H1 (cell line): ENCODE results near the gene FPGS. TPM values are rescaled to one million over a fixed set of nuclear protein-coding genes. Genes with fewer than 3 reads are reported as not detected.

Experiments
- CTCF ChIA-PET: fragments of 300-600 bp; sonication (Branson Sonifier 250); formaldehyde crosslinking; loops from one replicate; lab custom pipeline; 2021; ENCODE audit not compliant: partially characterized antibody; lab: Charles Lee
- POLR2A ChIA-PET: fragments of 300-600 bp; sonication (Branson Sonifier 250); formaldehyde crosslinking; loops from one replicate; lab custom pipeline; 2021; ENCODE audit warnings: inconsistent platforms; ENCODE audit not compliant: partially characterized antibody; lab: Charles Lee
- DNase-seq, 2 experiments: peaks; one replicate each; pipeline versions ENCODE4 v3.0.0 to v3.0.0-alpha.2; 2010 to 2022; ENCODE audit warnings: low spot score in 2 of 2, low read depth in 1 of 2, mixed read lengths in 1 of 2
- FAIRE-seq: peaks from 2 replicates; lab custom pipeline; 2011; peaks lifted over from hg19 to GRCh38; lab: Jason Lieb, UNC
- H2AFZ ChIP-seq: 2 replicates; pipeline ENCODE4 v1.8.1; 2012; ENCODE audit warnings: low read length, inconsistent platforms
- H2AK5ac ChIP-seq: 2 replicates; pipeline ENCODE4 v1.6.1; 2013; ENCODE audit warnings: low read depth, low read length
- H2BK120ac ChIP-seq: replicated peaks from 2 replicates; pipeline ENCODE3; 2013; ENCODE audit warnings: low read depth, low read length, inconsistent platforms
- H2BK12ac ChIP-seq: 2 replicates; pipeline ENCODE4 v1.6.1; 2013; ENCODE audit warnings: low read depth, low read length
- H2BK15ac ChIP-seq: 2 replicates; pipeline ENCODE4 v1.6.1; 2013; ENCODE audit warnings: low read length
- H2BK20ac ChIP-seq: 2 replicates; pipeline ENCODE4 v1.6.1; 2013; ENCODE audit warnings: low read length
- H2BK5ac ChIP-seq: 2 replicates; pipeline ENCODE4 v1.6.1; 2013; ENCODE audit warnings: low read depth, low read length
- H3K14ac ChIP-seq: 2 replicates; pipeline ENCODE4 v1.6.1; 2013; ENCODE audit warnings: inconsistent platforms; ENCODE audit not compliant: insufficient read length
- H3K18ac ChIP-seq: 2 replicates; pipeline ENCODE4 v1.6.1; 2013; ENCODE audit warnings: low read length; ENCODE audit errors: extremely low read depth
- H3K23ac ChIP-seq: 2 replicates; pipeline ENCODE4 v1.6.1; 2013; ENCODE audit warnings: inconsistent platforms; ENCODE audit not compliant: insufficient read length
- H3K23me2 ChIP-seq: 2 replicates; pipeline ENCODE4 v1.6.1; 2013; ENCODE audit warnings: low read depth, low read length
- H3K27ac ChIP-seq: 2 replicates; pipeline ENCODE4 v1.6.1; 2011; ENCODE audit warnings: low read depth, low read length, inconsistent platforms
- H3K27me3 ChIP-seq, 4 experiments: replicated peaks in 1 of 4; 1 replicate in 1 of 4; 2 replicates in 3 of 4; pipeline versions ENCODE4 v1.6.1 to v1.8.1; 2011 to 2013; ENCODE audit warnings: low read length in 3 of 4, mild to moderate bottlenecking in 3 of 4, inconsistent platforms in 2 of 4, mixed read lengths in 2 of 4, moderate library complexity in 1 of 4; ENCODE audit not compliant: control insufficient read depth in 3 of 4, insufficient read depth in 3 of 4; ENCODE audit errors: extremely low read depth in 1 of 4
- H3K36me3 ChIP-seq, 4 experiments: 2 replicates each; pipeline versions ENCODE4 v1.6.1 to v1.8.1; 2011 to 2013; ENCODE audit warnings: mild to moderate bottlenecking in 4 of 4, low read length in 3 of 4, moderate library complexity in 2 of 4, control low read depth in 1 of 4, inconsistent platforms in 1 of 4; ENCODE audit not compliant: insufficient read depth in 4 of 4, control insufficient read depth in 2 of 4
- H3K4ac ChIP-seq: replicated peaks from 2 replicates; pipeline ENCODE3; 2013; ENCODE audit warnings: low read length, low read depth, mixed read lengths, inconsistent platforms; ENCODE audit not compliant: insufficient read length
- H3K4me1 ChIP-seq, 4 experiments: replicated peaks in 1 of 4; 1 replicate in 1 of 4; 2 replicates in 3 of 4; pipeline versions ENCODE4 v1.6.1 to v1.8.1; 2011 to 2013; ENCODE audit warnings: low read length in 3 of 4, inconsistent platforms in 2 of 4, mixed read lengths in 1 of 4; ENCODE audit not compliant: insufficient read depth in 4 of 4, control insufficient read depth in 3 of 4
- H3K4me2 ChIP-seq, 2 experiments: 2 replicates each; pipeline versions ENCODE4 v1.6.1 to v1.8.1; 2011 to 2013; ENCODE audit warnings: low read depth in 2 of 2, low read length in 2 of 2, control low read depth in 1 of 2, inconsistent platforms in 1 of 2, mild to moderate bottlenecking in 1 of 2; ENCODE audit not compliant: insufficient read depth in 1 of 2
- H3K4me3 ChIP-seq, 4 experiments: fragments of 200-600, 300-600 bp in 1 of 4; sonication (generic), shearing (Covaris generic), sonication (Bioruptor Twin) in 1 of 4; 2 replicates each; pipeline versions ENCODE4 v1.5.1 to v1.8.1; 2011 to 2016; ENCODE audit warnings: low read length in 4 of 4, low read depth in 3 of 4, control low read depth in 2 of 4, inconsistent platforms in 2 of 4, mild to moderate bottlenecking in 2 of 4, mixed read lengths in 1 of 4, moderate library complexity in 1 of 4; ENCODE audit not compliant: insufficient read depth in 2 of 4; ENCODE audit errors: extremely low read depth in 1 of 4
- H3K56ac ChIP-seq: replicated peaks from 2 replicates; pipeline ENCODE3; 2013; ENCODE audit warnings: low read depth, mild to moderate bottlenecking, mixed read lengths, low read length, inconsistent platforms; ENCODE audit not compliant: insufficient read length
- H3K79me1 ChIP-seq: 2 replicates; pipeline ENCODE4 v1.6.1; 2013; ENCODE audit warnings: low read depth, low read length, control low read depth
- H3K79me2 ChIP-seq, 2 experiments: 2 replicates each; pipeline versions ENCODE4 v1.6.1 to v1.8.1; 2012 to 2013; ENCODE audit warnings: low read length in 2 of 2, mild to moderate bottlenecking in 2 of 2, inconsistent platforms in 1 of 2; ENCODE audit not compliant: insufficient read depth in 2 of 2, control insufficient read depth in 1 of 2
- H3K9ac ChIP-seq, 4 experiments: replicated peaks in 1 of 4; 1 replicate in 1 of 4; 2 replicates in 3 of 4; pipeline versions ENCODE4 v1.6.1 to v1.8.1; 2011 to 2013; ENCODE audit warnings: low read depth in 3 of 4, low read length in 3 of 4, control low read depth in 2 of 4, mild to moderate bottlenecking in 2 of 4, moderate library complexity in 2 of 4, inconsistent platforms in 1 of 4; ENCODE audit errors: extremely low read depth in 1 of 4
- H3K9me3 ChIP-seq, 2 experiments: 2 replicates each; pipeline versions ENCODE4 v1.6.1 to v1.8.1; 2012 to 2013; ENCODE audit warnings: mild to moderate bottlenecking in 2 of 2, moderate library complexity in 2 of 2, control low read depth in 1 of 2, inconsistent platforms in 1 of 2, low read depth in 1 of 2, low read length in 1 of 2, mixed read lengths in 1 of 2; ENCODE audit not compliant: insufficient read depth in 2 of 2
- H4K20me1 ChIP-seq, 2 experiments: replicated peaks in 1 of 2; 2 replicates each; pipeline versions ENCODE3 to v1.8.1; 2011 to 2013; ENCODE audit warnings: inconsistent platforms in 2 of 2, low read length in 2 of 2, mild to moderate bottlenecking in 1 of 2; ENCODE audit not compliant: insufficient read depth in 2 of 2, control insufficient read depth in 1 of 2
- H4K5ac ChIP-seq: 2 replicates; pipeline ENCODE4 v1.6.1; 2013; ENCODE audit warnings: low read length, low read depth, mixed read lengths, inconsistent platforms; ENCODE audit not compliant: insufficient read length
- H4K8ac ChIP-seq: 2 replicates; pipeline ENCODE4 v1.8.0; 2013; ENCODE audit warnings: mild to moderate bottlenecking, moderate library complexity, low read length, inconsistent platforms; ENCODE audit not compliant: insufficient read depth; ENCODE audit errors: extremely low read depth
- H4K91ac ChIP-seq: replicated peaks from 2 replicates; pipeline ENCODE3; 2013; ENCODE audit warnings: low read length, mixed read lengths, inconsistent platforms; ENCODE audit not compliant: insufficient read length
- KDM1A ChIP-seq: fragments of 200-600, 300-600 bp; sonication (generic); IDR thresholded peaks from 2 replicates; pipeline ENCODE4 v1.7.1; 2016; ENCODE audit warnings: mild to moderate bottlenecking, low read length, borderline replicate concordance
- WGBS, 2 experiments: shearing (Covaris generic) in 1 of 2; methylation state at CpG; one replicate each; pipeline versions ENCODE4 v1.1.6 to v1.1.7; 2013 to 2015; ENCODE audit warnings: low lambda C conversion rate in 2 of 2, mixed read lengths in 2 of 2, inconsistent platforms in 1 of 2, low coverage in 1 of 2, missing lambda C conversion rate in 1 of 2; ENCODE audit not compliant: insufficient replicate concordance in 2 of 2, insufficient coverage in 1 of 2, insufficient read length in 1 of 2; ENCODE audit errors: extremely low coverage in 1 of 2, missing lambda C conversion rate in 1 of 2; 5-methylcytosine and 5-hydroxymethylcytosine counted together
- polyA plus RNA-seq, 7 experiments: library from polyadenylated mRNA; depleted of rRNA in 3 of 7; stranded (reverse) in 5 of 7; unstranded in 2 of 7; fragments of >200 nt in 5 of 7; fragments of 200-250 nt in 2 of 7; gene quantifications; 1 replicate in 5 of 7; 2 replicates in 1 of 7; 4 replicates in 1 of 7; pipeline versions ENCODE4 v1.2.1 to v1.2.3, GENCODE V29; 2011 to 2013; ENCODE audit warnings: missing spikeins in 2 of 7, mixed read lengths in 2 of 7
- total RNA-seq: library from RNA; stranded (reverse); fragmentation: NEBNext Ultra II Directional; extraction: Animal tissue kit (Norgen Biotek cat#: 25700); gene quantifications from 2 replicates; pipeline ENCODE4 v1.2.1, GENCODE V29; 2021

FPGS gene
- total and polyA plus RNA-seq, 2 of the 8 experiments (the other 6 are each of a cell fraction or from before 2014, with no cell fraction given): 62.4 to 83.0 TPM

- Histone ChIP-seq H2AK5ac (no peak overlapping the region), H3K4me1 (peaks cover 0 to 8% (median 6%) of the 10 kb centered on the region in 4 experiments; a peak in 5 of 7 replicates), H2BK5ac (no peak overlapping the region), H3K4ac (no peak overlapping the region), H3K27ac (no peak overlapping the region), H4K91ac (no peak overlapping the region), H2BK12ac (no peak overlapping the region), H3K23ac (no peak overlapping the region), H3K9me3 (no peaks in the 10 kb centered on the region), H2BK20ac (no peak overlapping the region), H4K20me1 (peaks cover 2 to 22% of the 10 kb centered on the region in 2 experiments), H3K14ac (no peak overlapping the region), H3K27me3 (no peaks in the 10 kb centered on the region), H2AFZ (no peak overlapping the region), H3K23me2 (peaks cover 2% of the 10 kb centered on the region; the same call in 1 of the 2 replicates), H4K5ac (no peak overlapping the region), H3K18ac (no peak overlapping the region), H3K56ac (no peak overlapping the region), H3K79me2 (no peaks in the 10 kb centered on the region), H3K4me2 (peak overlapping the region; percentile 33 to 71; a peak in 2 of 4 replicates), H3K4me3 (no peak overlapping the region), H2BK120ac (no peak overlapping the region), H2BK15ac (no peak overlapping the region), H3K36me3 (peaks cover 15 to 30% (median 26%) of the 10 kb centered on the region in 4 experiments; a peak in 7 of 8 replicates), H3K9ac (no peak overlapping the region; a peak in 1 of 7 replicates), H4K8ac (no peak overlapping the region), H3K79me1 (0 out of 2 replicates have a peak, but pooled peaks cover 2% of the 10 kb centered on the region)
- 92% methylated on average over 10 of the region's 10 CpGs; no CpG with 5 or more reads in 1 of the 2 experiments for WGBS, 2 experiments
- DNase-seq: no peak
- CTCF ChIA-PET: interaction anchor here (0.9 to 4.5 kb wide), 4 partner anchors 14 to 66 kb away, joined by 4 to 19 read pairs (median 12); no protein-coding TSS in a partner anchor
- no peak for FAIRE-seq
- POLR2A ChIA-PET: interaction anchor here (1.0 to 1.6 kb wide), 5 partner anchors 11 to 21 kb away, joined by 3 to 9 read pairs (median 5); no protein-coding TSS in a partner anchor
- peak; percentile 89 for TF ChIP-seq KDM1A
Observed at GRCh38 chr9:127810378-127811187, 7.9 kb downstream of the FPGS start.
